NB4 (cell line): Measurements from ENCODE around the gene CASKIN1.

ENCODE experiments used
- DNase-seq: peaks from one replicate; pipeline ENCODE4 v3.0.0; 2010; ENCODE audit warnings: low read depth
- H3K4me3 ChIP-seq: one replicate; pipeline ENCODE4 v1.5.1; 2011; ENCODE audit warnings: mild to moderate bottlenecking, low read depth, low read length, moderate library complexity
- CTCF ChIP-seq: IDR thresholded peaks from one replicate; pipeline ENCODE4 v1.5.1; 2012; ENCODE audit warnings: low read depth, low read length
- MYC ChIP-seq: IDR thresholded peaks from 2 replicates; pipeline ENCODE4 v1.6.1; 2011; ENCODE audit warnings: low read depth, low read length
- POLR2A ChIP-seq: IDR thresholded peaks from 2 replicates; pipeline ENCODE4 v1.6.1; 2011; ENCODE audit warnings: mild to moderate bottlenecking; ENCODE audit not compliant: insufficient read length; ENCODE audit errors: extremely low read depth
- TF ChIP-seq, protein P1 (sequence below): IDR thresholded peaks from 2 replicates; pipeline ENCODE4 v1.6.1; 2011; ENCODE audit warnings: low read depth, low read length

The CASKIN1 gene

DNA sequence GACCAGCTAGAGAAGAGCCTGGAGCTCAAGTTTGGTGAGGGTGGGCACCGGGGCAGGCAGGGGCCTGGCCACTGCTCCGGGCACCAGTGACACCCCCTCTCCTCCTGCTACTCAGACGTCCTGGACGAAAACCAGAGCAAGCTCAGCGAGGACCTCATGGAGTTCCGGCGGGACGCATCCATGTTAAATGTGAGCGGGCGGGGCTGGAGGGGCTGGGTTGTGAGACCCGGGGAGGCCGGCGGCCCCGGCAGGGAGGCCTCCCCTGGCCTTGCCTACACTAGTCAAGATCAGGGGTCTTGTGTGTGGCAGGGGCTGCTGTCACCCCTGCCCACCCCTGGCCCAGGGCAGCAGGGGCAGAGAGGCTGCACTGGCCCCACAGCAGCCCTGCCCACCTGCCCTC, 23.0 kb downstream of the CASKIN1 start:
- TF ChIP-seq MYC (no peak), POLR2A (no peak), CTCF (no peak)
- TF ChIP-seq, protein P1, sequence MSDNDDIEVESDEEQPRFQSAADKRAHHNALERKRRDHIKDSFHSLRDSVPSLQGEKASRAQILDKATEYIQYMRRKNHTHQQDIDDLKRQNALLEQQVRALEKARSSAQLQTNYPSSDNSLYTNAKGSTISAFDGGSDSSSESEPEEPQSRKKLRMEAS = no peak
- no peak for DNase-seq
- no peak overlapping the region for H3K4me3 ChIP-seq

DNA sequence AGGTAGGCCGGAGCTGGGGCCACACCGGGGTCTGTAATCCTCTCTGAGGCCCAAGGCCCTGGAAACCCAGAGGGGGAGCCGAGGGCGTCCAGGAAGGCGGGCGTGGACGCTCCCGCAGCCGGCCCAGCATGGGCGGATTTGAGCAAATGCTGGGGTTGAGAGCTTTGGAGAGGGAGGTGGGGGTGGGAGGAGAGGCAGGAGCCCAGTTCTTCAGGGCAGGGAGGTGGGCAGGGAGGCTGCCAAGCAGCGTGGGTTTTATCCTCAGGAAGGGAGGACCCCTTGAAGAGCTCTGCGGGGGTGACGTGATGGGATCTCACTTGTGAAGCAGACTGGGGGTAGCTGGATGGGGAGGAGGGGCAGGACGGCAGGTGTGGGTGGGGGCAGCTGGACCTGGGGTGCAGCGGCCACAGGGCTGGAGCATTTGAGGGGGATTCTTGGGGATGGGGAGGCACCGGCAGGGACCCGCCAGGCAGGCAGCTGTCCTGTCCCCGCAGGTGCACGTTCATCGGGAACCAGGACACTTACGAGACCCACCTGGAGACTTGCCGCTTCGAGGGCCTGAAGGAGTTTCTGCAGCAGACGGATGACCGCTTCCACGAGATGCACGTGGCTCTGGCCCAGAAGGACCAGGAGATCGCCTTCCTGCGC, 23.6 kb downstream of the CASKIN1 start:
- no peak for DNase-seq
- TF ChIP-seq MYC (no peak), POLR2A (no peak), CTCF (no peak)
- TF ChIP-seq, protein P1 = no peak
- H3K4me3 ChIP-seq = no peak overlapping the region

DNA sequence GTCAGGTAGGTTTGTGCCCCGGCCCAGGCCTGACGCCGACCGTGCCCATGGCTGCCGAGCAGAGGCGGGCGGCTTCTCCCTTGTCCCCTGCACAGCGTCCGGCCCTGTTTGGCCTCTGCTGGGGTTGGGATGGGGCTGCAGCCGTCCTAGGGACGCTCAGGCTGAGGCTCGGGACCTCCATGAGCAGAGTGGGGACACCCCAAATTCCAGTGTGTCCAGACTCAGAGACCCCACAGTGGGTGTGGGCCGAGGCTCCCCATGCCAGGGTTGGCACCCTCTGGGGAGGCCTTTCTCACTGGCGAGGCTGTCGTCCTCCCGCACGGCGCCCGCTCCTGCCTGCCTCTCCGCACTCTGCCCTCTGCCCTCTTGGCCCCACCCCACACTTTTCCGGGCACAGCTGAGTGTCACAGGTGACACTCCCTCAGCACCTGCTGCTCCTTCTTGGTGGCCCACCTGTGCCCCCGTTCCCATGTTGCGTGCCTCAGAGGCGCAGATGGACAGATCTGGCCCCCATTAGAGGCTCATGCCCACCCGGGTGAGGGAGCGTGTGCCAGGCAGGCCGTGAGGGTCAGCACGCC, 24.7 kb downstream of the CASKIN1 start:
- DNase-seq = no peak
- TF ChIP-seq POLR2A (no peak), CTCF (no peak), MYC (no peak)
- TF ChIP-seq, protein P1 = no peak
- no peak overlapping the region for H3K4me3 ChIP-seq

DNA sequence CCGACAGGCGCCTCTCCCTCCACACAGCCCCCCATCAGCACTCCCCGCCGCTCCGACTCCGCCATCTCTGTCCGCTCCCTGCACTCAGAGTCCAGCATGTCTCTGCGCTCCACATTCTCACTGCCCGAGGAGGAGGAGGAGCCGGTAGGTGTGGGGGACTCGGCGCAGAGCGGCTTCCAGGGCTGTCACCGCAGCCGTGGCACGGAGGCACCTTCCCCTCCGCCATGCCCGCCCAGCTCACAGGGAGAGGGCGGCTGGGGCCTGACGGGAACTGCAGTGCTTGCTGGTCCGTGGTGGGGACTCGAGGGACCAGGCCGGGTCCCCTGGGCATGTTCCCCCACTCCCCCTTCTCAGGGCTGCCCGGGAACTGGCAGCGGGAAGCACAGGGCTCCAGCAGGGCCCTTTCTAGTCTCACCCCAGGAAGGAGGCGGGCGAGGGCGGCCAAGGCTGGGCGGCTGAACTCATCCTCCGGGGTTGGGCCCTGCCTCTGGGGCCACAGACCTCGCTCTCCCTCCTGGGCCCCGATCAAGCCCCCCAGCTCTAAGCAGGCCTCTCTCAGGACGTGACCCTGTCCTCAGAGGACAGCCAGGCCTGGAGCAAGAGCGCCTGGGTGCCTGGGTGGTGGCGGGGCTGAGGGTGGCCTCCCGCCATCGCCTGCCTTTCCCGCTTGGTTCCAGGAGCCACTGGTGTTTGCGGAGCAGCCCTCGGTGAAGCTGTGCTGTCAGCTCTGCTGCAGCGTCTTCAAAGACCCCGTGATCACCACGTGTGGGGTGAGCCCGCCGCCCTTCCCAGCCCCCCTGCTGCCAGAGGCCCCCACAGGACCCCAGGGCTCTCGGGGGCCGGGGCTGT, 25.6 kb downstream of the CASKIN1 start:
- TF ChIP-seq CTCF = no peak
- no peak for TF ChIP-seq MYC
- TF ChIP-seq POLR2A = no peak
- TF ChIP-seq, protein P1 = no peak
- no peak for DNase-seq
- H3K4me3 ChIP-seq = no peak overlapping the region

DNA sequence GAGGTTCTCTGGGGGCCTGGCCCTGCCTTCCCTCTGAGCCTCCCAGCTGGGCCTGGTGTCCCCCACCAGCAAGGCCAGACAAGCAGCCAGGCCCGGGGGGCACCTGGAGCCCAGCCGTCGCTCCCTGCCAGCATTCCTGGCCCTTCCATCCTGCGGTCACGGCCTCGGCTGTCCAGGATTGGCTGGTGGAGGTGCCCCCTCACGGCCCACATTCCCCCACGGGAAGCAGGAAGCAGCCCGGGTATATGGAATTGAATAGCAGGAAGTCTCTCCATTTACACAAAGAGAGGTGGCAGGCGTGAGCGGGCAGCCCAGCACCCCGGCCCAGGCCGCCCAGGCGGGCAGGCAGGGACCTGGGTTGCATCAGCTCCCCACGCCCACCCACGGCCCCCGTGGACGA, 26.3 kb downstream of the CASKIN1 start:
- no peak for DNase-seq
- H3K4me3 ChIP-seq = no peak overlapping the region
- TF ChIP-seq, protein P1 = no peak
- TF ChIP-seq CTCF (no peak), POLR2A (no peak), MYC (no peak)
